Measurements from ENCODE around the gene MACROD2. TPM values are rescaled to one million over a fixed set of nuclear protein-coding genes. Genes with fewer than 3 reads are reported as not detected.

The MACROD2 gene
- total RNA-seq, 1 experiment from 2014 or later = 1.6 TPM

- no peaks in the 10 kb centered on the region for H3K4me1 ChIP-seq (ENCODE audit: insufficient read depth, low read length)
- H3K27me3 ChIP-seq (ENCODE audit: insufficient read depth, low read length) = no peaks in the 10 kb centered on the region
- peaks cover 1% of the 10 kb centered on the region; the same call in 1 of the 2 replicates for H3K27me3 Mint-ChIP-seq (ENCODE audit: low read depth)
- no peak overlapping the region for H4K91ac ChIP-seq (ENCODE audit: insufficient read length, low read depth, low read length)
- DNase-seq = no peak
- no peak overlapping the region for H3K18ac ChIP-seq (ENCODE audit: insufficient read length, low read depth, low read length)
- H4K5ac ChIP-seq (ENCODE audit: insufficient read length, low read depth, low read length) = no peak overlapping the region
- no peak overlapping the region for H3K4ac ChIP-seq (ENCODE audit: low read depth, low read length)
- H4K8ac ChIP-seq (replicated peaks; ENCODE audit: insufficient read length, low read depth, low read length) = no peak overlapping the region
- no peak overlapping the region for H3T11ph ChIP-seq (ENCODE audit: low read length)
- no peak overlapping the region for H2BK15ac ChIP-seq (ENCODE audit: low read depth, low read length)
- no peak overlapping the region for H2AK5ac ChIP-seq (ENCODE audit: insufficient read length, low read length)
- no peaks in the 10 kb centered on the region for H3K36me3 Mint-ChIP-seq (ENCODE audit: insufficient read depth in 1 of 3, low read depth in 3 of 3)
- no peak overlapping the region for H2BK120ac ChIP-seq (ENCODE audit: low read depth, low read length, poor library complexity, severe bottlenecking)
- no peak overlapping the region for H3K23ac ChIP-seq (ENCODE audit: insufficient read length, low read depth, low read length)
- H3K23me2 ChIP-seq (ENCODE audit: insufficient read length, low read depth, low read length, poor library complexity, severe bottlenecking) = no peaks in the 10 kb centered on the region
- no peak overlapping the region for H3K4me2 ChIP-seq (ENCODE audit: insufficient read depth, insufficient read length, low read length)
- no peak overlapping the region for H2BK5ac ChIP-seq (ENCODE audit: insufficient read length, low read length)
- no peaks in the 10 kb centered on the region for H3K9me3 Mint-ChIP-seq
- H3K56ac ChIP-seq (ENCODE audit: insufficient read length, low read depth, low read length) = no peak overlapping the region
- H2BK20ac ChIP-seq (ENCODE audit: low read depth, low read length, poor library complexity, severe bottlenecking) = no peak overlapping the region
- H3K79me2 ChIP-seq (ENCODE audit: insufficient read depth, low read length) = no peaks in the 10 kb centered on the region
- H3K4me1 Mint-ChIP-seq = peaks cover 8 to 9% of the 10 kb centered on the region in 2 experiments
- no peak overlapping the region; a peak in 1 of 7 replicates for H3K27ac Mint-ChIP-seq
- no peak overlapping the region for H2BK12ac ChIP-seq (ENCODE audit: insufficient read length, low read depth, low read length)
- no peaks in the 10 kb centered on the region for H3K9me3 ChIP-seq (ENCODE audit: control insufficient read depth, low read depth, low read length)
- H3K9ac ChIP-seq (ENCODE audit: extremely low read depth, insufficient read length, low read length) = no peak overlapping the region
- no peaks in the 10 kb centered on the region for H3K79me1 ChIP-seq (ENCODE audit: insufficient read depth, low read depth, low read length, poor library complexity, severe bottlenecking)
- no peak overlapping the region for H3K14ac ChIP-seq (ENCODE audit: insufficient read depth, low read length)
- no peak overlapping the region for H2AFZ ChIP-seq (ENCODE audit: low read length)
- no peak overlapping the region for H3K27ac ChIP-seq (ENCODE audit: insufficient read length, low read depth, low read length)
- H4K20me1 ChIP-seq (ENCODE audit: control insufficient read depth, insufficient read depth, insufficient read length) = no peaks in the 10 kb centered on the region
- H3K4me3 Mint-ChIP-seq = no peak overlapping the region
- TF ChIP-seq CTCF (conservative IDR thresholded peaks at IDR 0.05) = no peak
Measured at GRCh38 chr20:15763366-15763765, 1768.0 kb downstream of the MACROD2 start.

Data from H9 (cell line).